ENCODE data around the gene ZNF543.

ZNF543 gene

GRCh38 chr19:57355916-57356315, 35.6 kb downstream of the ZNF543 start:
- TF ChIP-seq CTCF (IDR thresholded peaks at IDR 0.05; ENCODE audit: extremely low read depth, insufficient read depth, missing control alignments): no peak
- in situ Hi-C loops (cut with MboI; ENCODE audit: low pct_unique_long_range_greater_than_20kb, low sequenced_read_pairs, unreplicated experiment): no loop called here

GRCh38 chr19:57357406-57357805, 37.1 kb downstream of the ZNF543 start:
- in situ Hi-C loops (cut with MboI; ENCODE audit: low pct_unique_long_range_greater_than_20kb, low sequenced_read_pairs, unreplicated experiment): no loop called here
- TF ChIP-seq CTCF (IDR thresholded peaks at IDR 0.05; ENCODE audit: extremely low read depth, insufficient read depth, missing control alignments): no peak
- DNase-seq (ENCODE audit: low spot score): no peak

More at GRCh38 chr19:57355916-57356315, 35.6 kb downstream of the ZNF543 start:
- no peak for DNase-seq (ENCODE audit: low spot score)

DNA sequence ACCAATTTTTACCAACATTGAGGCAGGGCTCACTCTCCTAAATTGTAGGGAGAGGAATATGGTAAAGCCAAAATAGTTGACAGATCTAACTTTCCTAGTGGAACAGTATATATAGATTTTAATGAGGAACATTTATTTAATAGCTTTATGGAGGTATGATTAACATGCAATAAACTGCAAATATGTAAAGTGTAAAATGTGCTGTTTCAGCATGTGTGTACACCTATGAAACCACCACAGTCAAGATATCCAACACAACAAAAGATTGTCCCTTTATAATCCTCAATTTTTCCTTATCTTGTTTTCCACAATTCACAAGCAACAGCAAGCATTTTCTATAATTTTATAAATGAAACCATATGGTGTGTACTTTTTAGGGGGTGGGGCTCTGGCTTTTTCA, 39.0 kb downstream of the ZNF543 start:
- DNase-seq (ENCODE audit: low spot score): no peak
- in situ Hi-C loops (cut with MboI; ENCODE audit: low pct_unique_long_range_greater_than_20kb, low sequenced_read_pairs, unreplicated experiment): no loop called here
- TF ChIP-seq CTCF (IDR thresholded peaks at IDR 0.05; ENCODE audit: extremely low read depth, insufficient read depth, missing control alignments): no peak

DNA sequence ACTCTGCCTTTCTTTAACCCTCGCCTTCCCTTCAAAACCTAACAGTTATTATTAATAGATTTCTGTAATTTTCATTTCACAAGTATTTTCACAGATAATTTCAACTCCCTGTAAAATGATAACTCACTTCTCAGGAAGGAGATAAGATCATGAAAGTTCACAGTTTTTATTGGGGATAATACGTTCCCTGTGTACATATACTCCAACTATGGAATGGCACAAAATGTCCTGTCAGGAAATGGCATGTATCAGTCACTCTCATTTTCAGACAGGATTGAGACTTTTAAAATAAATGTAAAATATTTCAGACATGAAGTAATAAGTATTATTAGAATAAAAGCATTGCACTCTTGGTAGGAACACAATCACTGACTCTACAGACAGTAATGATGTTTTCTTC, 42.1 kb downstream of the ZNF543 start:
- DNase-seq (ENCODE audit: low spot score): no peak
- TF ChIP-seq CTCF (IDR thresholded peaks at IDR 0.05; ENCODE audit: extremely low read depth, insufficient read depth, missing control alignments): no peak
- in situ Hi-C loops (cut with MboI; ENCODE audit: low pct_unique_long_range_greater_than_20kb, low sequenced_read_pairs, unreplicated experiment): no loop called here

DNA sequence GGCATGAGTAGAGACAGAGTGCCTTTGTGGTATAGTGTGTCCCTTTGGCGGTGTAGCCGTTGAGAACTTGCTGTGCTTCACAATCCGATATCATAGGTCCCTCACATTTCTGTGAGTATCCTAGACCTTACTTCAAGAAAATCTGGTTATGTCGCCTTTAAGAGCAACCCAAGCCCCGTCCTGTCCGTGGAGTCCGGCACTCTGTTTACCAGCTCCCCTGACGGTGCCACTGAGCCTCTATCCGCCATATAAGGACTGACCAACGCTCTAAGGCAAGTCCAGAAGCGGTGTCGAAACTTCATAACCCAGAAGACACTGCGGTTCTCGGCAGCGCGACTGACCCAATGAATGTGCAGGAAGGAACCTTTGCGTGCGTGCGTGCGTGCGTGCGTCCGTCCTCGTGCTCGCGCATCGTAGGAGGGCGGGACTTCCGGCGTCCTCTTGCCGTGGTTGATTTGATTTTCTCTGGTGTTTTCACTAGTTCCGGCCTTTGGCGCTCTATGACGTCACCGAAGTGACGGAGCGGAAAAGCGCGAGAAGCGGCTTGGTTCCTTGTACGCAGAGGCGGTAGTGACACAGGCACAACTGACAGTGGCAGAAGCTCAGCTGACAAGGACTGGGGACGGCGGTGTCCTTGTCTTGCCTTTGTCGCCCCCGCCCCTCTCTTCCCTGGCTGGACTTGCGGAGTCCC, 42.9 kb downstream of the ZNF543 start, which contains the start of the genes TRAPPC2B and ZNF547:
Gene TRAPPC2B (plus strand): TSS at position 555 of the 691 bp plus-strand sequence. CDS start 1,283 bp downstream, outside the sequence.
Gene ZNF547 (plus strand): TSS at position 555 of the 691 bp plus-strand sequence. CDS start 5,005 bp downstream, outside the sequence.
- no peak for TF ChIP-seq CTCF (IDR thresholded peaks at IDR 0.05; ENCODE audit: extremely low read depth, insufficient read depth, missing control alignments)
- DNase-seq (ENCODE audit: low spot score): peak; percentile 92
- in situ Hi-C loops (cut with MboI; ENCODE audit: low pct_unique_long_range_greater_than_20kb, low sequenced_read_pairs, unreplicated experiment): no loop called here

DNA sequence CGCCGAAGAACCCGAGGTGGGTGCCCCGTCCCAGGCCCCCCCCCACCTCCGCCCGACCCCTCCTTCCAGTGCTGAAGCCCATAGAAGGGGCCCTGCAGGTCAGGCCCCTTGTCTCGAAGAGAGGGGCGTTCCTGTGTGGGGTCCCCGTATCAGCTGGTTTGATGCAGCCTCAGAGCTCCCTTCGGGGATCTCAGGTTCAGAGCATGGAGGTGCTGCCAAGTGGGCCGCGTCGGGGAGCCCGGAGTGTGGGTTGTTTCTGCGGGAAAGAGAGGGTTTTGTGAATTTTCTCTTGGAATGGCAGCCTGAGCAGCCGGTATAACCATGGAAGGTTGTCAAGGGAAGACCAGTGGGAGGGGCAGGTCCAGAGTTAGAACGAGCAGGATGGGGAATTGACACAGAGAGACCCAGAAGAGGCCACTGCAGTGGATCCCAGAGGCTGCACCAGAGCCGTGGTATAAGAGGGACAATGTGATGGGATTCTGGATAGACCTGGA, 43.5 kb downstream of the ZNF543 start:
- DNase-seq (ENCODE audit: low spot score): no peak
- in situ Hi-C loops (cut with MboI; ENCODE audit: low pct_unique_long_range_greater_than_20kb, low sequenced_read_pairs, unreplicated experiment): no loop called here

More for the DNA sequence above, 43.5 kb downstream of the ZNF543 start:
- TF ChIP-seq CTCF (IDR thresholded peaks at IDR 0.05; ENCODE audit: extremely low read depth, insufficient read depth, missing control alignments): no peak
